DMS79 (cell line): Measurements from ENCODE around the gene PDE2A.

Experiments used
- DNase-seq: peaks from one replicate; lab custom pipeline; 2025; lab: John Stamatoyannopoulos, UW

Gene PDE2A

DNA sequence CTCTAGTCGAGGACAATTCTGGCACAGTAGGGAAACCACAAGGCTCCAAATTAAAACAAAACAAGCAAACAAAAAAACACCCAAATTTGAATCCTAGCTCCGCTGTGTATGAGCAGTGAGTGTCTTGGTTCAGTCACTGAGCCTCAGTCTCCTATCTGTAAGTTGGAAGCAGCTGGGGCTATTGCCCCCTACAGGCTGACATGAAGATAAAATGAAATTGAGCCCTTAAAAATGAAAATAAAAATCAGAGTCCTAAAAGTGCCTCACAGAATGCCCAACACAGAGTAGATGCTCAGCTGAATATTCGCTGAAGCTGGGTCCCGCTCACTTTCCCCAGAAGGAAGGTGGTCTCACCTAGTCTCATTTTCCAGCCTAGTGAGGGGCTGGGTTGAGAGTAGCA is 65.2 kb downstream of the PDE2A start:
- no peak for DNase-seq

DNA sequence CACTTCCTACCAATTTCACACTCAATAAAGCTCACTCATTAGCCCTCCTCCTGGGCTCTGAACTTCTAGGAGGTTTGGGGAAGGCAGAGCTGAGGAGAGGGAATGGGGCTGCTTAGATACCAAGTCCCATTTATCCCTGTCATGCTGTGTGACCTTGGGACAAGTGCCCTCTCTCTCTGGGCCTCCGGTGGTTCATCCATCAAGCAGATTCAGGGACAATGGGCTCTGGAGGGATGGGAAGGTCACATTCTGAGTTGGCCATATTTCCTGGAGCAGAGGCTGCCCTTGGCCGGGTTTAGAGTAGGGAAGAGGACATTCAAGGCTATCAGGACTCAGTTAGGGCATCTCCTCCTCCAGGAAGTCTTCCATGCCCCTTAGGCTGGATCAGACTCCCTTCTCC is 66.7 kb downstream of the PDE2A start:
- no peak for DNase-seq

DNA sequence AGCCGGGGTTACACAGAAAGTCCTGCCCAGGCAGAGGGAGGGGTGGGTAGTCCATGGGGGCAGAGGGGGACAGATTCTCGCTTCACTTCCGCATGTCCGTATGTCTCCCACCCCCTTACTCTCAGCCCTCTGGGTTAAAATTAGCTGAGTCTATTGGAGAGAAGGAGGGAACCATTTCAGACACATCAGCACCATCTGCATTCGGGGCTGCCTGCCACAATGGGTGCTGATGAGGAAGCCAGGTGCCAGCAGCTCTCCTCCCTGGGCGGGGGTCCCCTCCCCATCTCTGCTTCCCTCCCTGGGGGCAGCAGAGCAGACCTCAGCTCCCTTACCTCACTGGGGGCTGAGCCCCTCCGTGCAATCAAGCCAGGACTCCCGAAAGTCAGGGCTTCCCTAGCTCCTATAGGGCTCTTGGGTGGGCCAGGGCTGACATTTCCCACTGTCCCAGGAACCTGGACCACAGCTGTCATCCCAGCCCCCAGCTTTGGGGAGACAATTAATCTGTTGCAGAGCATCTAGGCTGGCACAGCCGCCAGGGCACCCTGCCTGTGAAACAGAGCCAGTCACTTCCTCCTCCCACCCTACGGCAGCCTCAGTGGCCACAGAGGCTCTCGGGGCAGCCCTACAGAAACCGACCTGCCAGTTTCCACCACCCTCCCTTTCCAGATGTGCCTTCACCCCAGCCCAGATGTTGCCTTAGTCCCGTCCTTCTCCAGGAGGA is 67.3 kb downstream of the PDE2A start:
- no peak for DNase-seq

DNA sequence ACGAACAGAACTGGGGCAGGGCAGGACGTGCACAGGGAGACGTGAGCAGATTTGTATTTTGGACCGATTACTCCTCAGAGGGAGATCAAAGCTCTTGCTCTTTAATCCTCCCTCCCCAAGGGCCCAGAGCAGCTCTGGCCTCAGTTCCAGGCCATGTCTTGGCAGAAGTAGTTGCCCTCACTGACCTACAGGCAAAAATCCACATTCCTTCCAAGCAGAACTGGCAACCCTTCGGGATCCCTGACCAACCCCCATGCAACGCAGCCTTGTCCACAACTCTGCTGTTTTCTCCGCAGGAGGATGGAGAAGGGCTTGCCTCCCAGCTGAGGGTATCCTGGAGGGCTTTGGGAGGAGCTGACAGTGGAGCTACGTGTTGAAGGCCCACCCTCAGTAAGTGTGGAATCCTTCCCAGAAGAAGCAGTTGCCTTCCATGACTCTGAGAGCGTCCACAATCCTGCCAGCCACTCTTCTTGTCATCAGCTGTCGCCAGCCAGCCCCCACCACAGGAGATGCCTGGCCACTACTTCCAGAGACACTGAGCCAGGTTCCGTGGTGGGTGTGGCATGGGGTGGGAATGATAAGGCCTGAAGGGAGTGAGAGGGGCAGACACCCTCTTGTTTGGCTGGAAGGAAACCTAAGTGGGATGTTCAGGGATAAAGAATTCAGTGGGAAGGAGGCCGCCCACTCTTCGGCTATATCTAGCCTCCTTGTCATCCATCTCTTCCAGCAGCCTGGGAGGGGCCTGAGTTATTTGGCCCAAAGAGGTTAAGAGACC is 68.1 kb downstream of the PDE2A start:
- DNase-seq: no peak

- DNase-seq: no peak
These were observed 70.0 kb downstream of the PDE2A start for GRCh38 chr11:72604256-72604655.

GRCh38 chr11:72602250-72602904 is 71.8 kb downstream of the PDE2A start:
- DNase-seq: no peak

DNA sequence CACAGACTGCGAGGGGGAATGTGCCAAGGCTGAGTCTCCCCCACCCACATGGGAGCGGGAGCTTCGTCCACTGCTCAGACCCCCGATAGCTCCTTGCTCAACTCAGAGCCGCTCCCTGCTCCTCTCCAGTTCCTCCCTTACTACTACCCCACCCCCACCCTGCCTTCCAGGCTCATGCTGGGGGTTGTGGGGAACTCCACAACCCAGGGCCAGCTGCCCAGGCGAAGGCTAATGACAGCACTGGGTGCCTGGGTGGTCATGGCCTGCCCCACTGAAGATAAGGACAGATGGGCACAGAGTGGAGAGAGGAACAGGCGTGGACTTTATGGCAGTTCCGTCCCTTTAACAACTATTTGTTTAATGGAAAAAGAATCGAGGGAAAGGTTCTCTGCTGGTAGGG is 73.7 kb downstream of the PDE2A start:
- DNase-seq: no peak

DNA sequence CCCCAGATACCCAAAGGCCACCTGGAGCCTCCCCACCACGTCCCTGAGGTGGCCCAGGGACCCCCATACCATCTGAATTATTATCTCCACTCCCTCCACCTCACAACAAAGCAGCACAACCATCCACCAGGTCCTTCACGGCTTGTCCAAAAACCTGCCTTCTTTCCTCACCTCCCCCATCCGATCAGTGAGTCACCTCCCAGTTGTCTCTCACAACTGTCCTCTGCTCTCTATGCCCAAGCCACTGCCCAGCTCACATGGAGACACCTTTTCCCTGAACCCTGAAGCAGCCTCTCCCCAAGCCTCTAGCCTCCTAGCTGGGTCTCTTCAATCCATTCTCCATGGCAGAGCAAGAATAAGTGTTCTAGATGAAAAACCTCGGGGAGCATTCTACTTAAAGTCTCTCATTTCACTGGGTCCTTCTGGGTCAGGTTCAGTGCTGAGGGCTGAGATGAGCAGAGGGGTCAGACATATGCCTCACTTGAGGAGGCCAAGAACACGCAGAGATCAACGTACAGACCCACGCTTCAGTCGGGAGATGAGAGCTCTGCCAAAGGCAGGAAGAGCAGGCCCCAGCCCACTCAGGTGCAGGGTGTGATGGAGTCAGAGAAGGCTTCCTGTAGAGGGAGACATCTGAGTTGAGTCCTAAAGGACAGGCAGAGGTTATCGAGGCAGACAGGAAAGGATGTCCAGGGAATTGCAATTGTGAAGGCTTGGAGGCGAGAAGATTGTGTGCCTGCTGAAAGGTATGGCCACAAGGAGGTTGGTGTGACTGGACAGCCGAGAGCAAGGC is 74.7 kb downstream of the PDE2A start:
- no peak for DNase-seq

- no peak for DNase-seq
These were observed 75.3 kb downstream of the PDE2A start for GRCh38 chr11:72598906-72599305.

GRCh38 chr11:72598466-72598865 is 75.8 kb downstream of the PDE2A start:
- DNase-seq: no peak

DNA sequence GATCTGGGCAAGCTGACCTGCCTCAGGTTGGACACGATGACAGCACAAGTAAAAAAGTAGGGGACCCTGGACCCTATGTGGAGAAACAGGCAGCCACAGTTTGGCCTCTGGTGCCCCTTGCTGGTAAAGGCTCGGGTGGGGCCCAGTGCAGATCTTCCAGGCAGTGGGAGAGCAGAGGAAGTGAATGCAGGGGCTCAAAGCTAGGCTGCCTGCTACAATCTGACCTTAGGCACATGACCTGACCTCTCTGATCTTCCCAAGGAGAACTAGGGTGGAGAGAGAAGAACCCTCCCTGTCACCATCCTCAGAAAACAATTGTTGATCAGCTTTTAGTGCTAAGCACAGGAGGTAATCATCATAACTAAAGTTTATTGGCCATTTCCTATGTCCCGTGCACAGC is 76.5 kb downstream of the PDE2A start:
- no peak for DNase-seq

- no peak for DNase-seq
These were observed 78.9 kb downstream of the PDE2A start for GRCh38 chr11:72595292-72595684.

- DNase-seq: no peak
These were observed 79.5 kb downstream of the PDE2A start for GRCh38 chr11:72594493-72595291.

DNA sequence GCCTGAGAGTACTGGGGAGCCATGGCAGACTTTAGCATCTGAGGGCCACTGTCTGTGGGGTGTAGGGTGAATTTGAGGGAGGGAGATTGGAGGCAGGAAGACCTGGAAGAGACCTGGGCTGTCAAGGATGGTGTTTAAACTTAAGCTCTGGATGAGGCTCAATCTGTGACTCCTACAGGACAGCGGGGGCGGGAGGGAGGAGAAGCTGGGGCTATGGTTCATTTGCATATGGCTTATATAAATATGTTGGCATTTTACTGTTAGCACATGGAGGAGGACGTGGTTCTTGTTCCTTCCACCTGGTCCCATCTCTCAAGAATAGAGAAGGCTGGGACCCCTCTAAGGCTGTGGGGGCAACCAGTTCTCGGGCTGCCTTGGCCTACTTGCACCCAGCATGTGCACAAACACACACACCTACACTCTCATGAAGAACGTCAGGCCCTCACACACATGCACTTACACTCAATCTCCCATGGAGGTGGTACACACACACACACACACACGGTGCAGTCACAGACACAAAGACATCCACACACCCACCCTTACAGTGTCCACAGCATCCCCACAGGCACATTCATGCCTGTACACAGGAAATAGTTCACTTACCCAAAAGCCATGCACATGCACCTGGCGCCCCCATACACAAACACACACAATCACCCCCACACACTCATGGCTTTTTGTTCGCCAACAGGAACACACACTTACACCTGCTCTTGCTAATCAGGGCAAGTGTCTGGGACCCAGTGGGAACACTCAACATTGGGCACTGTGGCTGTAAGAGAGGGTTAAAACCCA is 81.3 kb downstream of the PDE2A start:
- no peak for DNase-seq

DNA sequence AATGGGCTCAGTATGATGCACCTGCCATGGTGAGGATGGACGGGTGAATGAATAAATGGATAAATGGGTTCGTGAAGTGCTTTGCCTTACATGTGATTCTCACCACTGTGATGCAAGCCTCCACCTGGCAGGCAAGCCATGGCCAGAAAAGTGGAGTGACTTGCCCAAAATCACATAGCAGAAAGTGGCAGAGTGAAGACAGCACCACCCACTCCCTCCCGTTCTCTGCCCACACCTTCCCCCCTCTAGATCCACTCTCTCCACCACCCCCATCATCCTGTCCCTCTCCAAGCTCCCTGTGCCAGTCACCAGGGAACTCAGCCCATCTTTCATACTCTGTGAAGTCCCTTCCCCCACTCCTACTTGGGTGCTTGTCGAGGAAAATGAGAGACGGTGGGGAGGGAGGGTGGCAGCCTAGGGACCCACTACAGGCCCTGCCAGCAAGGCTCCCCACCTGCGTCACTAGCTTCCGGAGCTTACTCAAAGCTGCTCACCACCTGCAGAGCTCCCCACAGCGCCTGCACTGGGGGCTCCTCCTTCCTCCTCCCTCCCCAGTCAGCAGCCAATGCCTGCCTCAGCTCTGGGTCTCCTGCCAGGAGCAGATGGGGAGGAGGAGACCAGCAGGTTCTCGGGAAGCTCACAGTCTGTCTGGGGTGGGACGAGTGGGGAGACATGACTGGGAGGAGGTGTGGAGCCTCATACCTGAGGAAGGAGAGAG is 82.3 kb downstream of the PDE2A start:
- no peak for DNase-seq

DNA sequence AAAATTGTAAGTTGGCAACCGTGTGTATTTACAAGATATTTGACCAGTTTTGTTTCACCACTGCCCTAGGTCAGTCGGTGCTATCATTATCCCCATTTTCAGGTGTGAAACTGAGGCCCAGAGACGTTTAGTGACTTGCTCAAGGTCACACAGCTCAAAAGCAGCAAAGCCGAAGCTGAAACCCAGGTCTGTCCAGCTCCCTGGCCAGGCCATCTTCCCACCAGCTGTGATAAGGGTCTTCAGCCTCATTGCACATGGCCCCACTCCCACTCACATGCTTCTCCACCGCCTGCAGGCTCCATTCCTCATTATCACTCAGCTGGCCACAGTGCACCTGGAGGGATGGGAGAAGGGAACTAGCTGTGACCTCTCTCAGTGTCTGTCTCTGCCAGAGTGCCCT is 83.2 kb downstream of the PDE2A start:
- DNase-seq: no peak

DNA sequence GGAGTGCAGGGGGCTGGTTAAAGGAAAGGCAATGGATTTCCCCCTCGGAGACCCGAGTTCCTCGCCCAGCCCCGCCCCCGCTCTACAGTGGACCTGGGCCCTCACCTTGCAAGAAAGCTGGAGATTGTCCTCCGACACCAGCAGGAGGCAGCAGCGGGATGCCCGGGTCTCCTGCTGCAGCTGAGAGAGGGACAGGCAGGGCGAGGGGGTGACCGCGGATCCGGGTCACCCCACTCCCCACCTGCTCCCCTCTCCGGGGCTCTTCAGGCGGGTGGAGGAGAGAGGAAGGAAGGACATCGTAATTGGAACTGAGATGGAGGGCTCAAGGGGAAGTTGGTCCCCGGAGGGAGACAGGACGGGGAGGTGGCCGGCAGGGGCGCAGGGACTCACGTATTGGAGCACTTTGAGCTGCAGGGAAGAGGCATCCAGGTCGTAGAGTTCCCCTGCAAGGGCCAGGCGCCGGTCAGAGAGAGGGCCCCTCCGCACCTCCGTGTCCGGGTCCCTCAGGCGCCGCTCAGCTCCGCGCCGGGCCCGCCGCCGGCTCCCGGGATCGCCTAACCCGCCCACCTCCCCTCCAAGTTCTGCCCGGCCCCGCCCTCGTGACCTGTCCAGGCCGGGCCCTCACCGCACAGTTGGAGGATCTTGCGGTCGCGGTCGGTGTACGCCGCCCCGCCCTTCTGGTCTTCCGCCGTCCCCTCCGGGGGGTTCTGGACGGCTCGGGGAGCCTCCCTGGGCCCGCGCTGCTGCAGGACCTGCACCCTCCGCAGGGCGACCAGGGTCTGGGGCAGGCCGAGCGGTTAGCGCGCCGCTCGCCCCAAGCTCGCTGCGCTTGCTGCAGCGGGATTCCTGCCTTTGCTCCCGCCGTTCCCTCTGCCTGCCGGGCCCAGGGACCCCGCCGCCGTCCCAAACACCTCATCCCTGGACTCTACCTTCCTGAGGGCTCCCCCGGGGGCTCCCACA is 84.1 kb downstream of the PDE2A start:
- no peak for DNase-seq
